ENCODE measurements around the gene NTRK3.
A peak's percentile ranks its signal among the peaks of the same experiment; 100 is the strongest.

The NTRK3 gene

GRCh38 chr15:88242586-88243555, 13.7 kb downstream of the NTRK3 start:
- H3K9me3 ChIP-seq (ENCODE audit: control insufficient read depth, insufficient read depth, low read length): no peaks in the 10 kb centered on the region
- H3K9me2 ChIP-seq (replicated peaks; ENCODE audit: control insufficient read depth, low read length): no peaks in the 10 kb centered on the region
- no peak overlapping the region for H3K27ac ChIP-seq (ENCODE audit: low read depth, low read length)
- H3K4me1 ChIP-seq (ENCODE audit: control insufficient read depth, low read length): peaks cover 15% of the 10 kb centered on the region
- H3K36me3 ChIP-seq (ENCODE audit: control insufficient read depth, low read length): no peaks in the 10 kb centered on the region
- H3K4me2 ChIP-seq (ENCODE audit: low read length): no peak overlapping the region
- no peak for TF ChIP-seq CTCF (IDR thresholded peaks at IDR 0.05; ENCODE audit: low read depth, low read length, poor library complexity, severe bottlenecking)
- no peak for TF ChIP-seq EZH2phosphoT487 (IDR thresholded peaks at IDR 0.05; ENCODE audit: borderline replicate concordance, low read length)
- no peaks in the 10 kb centered on the region for H4K20me1 ChIP-seq (ENCODE audit: control insufficient read depth, insufficient read depth, low read depth, low read length)
- H3F3A ChIP-seq (ENCODE audit: control insufficient read depth, insufficient read depth): no peaks in the 10 kb centered on the region
- no peaks in the 10 kb centered on the region for H3K79me2 ChIP-seq (ENCODE audit: control insufficient read depth, low read length)
- no peak overlapping the region for H3K4me3 ChIP-seq (ENCODE audit: low read length)
- H3K27me3 ChIP-seq (ENCODE audit: control insufficient read depth, low read length): no peaks in the 10 kb centered on the region

GRCh38 chr15:88241461-88241860, 15.1 kb downstream of the NTRK3 start:
- H3K9me3 ChIP-seq (ENCODE audit: control insufficient read depth, insufficient read depth, low read length): no peaks in the 10 kb centered on the region
- no peaks in the 10 kb centered on the region for H3K79me2 ChIP-seq (ENCODE audit: control insufficient read depth, low read length)
- no peaks in the 10 kb centered on the region for H3K9me2 ChIP-seq (replicated peaks; ENCODE audit: control insufficient read depth, low read length)
- no peak overlapping the region for H3K27ac ChIP-seq (ENCODE audit: low read depth, low read length)
- no peak for TF ChIP-seq CTCF (IDR thresholded peaks at IDR 0.05; ENCODE audit: low read depth, low read length, poor library complexity, severe bottlenecking)
- no peak for TF ChIP-seq EZH2phosphoT487 (IDR thresholded peaks at IDR 0.05; ENCODE audit: borderline replicate concordance, low read length)
- peaks cover 12% of the 10 kb centered on the region for H3K4me1 ChIP-seq (ENCODE audit: control insufficient read depth, low read length)
- H3K36me3 ChIP-seq (ENCODE audit: control insufficient read depth, low read length): no peaks in the 10 kb centered on the region
- no peak overlapping the region for H3K4me2 ChIP-seq (ENCODE audit: low read length)
- no peak overlapping the region for H3K4me3 ChIP-seq (ENCODE audit: low read length)
- no peaks in the 10 kb centered on the region for H3F3A ChIP-seq (ENCODE audit: control insufficient read depth, insufficient read depth)
- no peaks in the 10 kb centered on the region for H4K20me1 ChIP-seq (ENCODE audit: control insufficient read depth, insufficient read depth, low read depth, low read length)
- no peaks in the 10 kb centered on the region for H3K27me3 ChIP-seq (ENCODE audit: control insufficient read depth, low read length)

- no peaks in the 10 kb centered on the region for H3F3A ChIP-seq (ENCODE audit: control insufficient read depth, insufficient read depth)
- H3K9me2 ChIP-seq (replicated peaks; ENCODE audit: control insufficient read depth, low read length): no peaks in the 10 kb centered on the region
- no peaks in the 10 kb centered on the region for H3K9me3 ChIP-seq (ENCODE audit: control insufficient read depth, insufficient read depth, low read length)
- no peaks in the 10 kb centered on the region for H4K20me1 ChIP-seq (ENCODE audit: control insufficient read depth, insufficient read depth, low read depth, low read length)
- H3K4me2 ChIP-seq (ENCODE audit: low read length): no peak overlapping the region
- TF ChIP-seq EZH2phosphoT487 (IDR thresholded peaks at IDR 0.05; ENCODE audit: borderline replicate concordance, low read length) (no peak), CTCF (IDR thresholded peaks at IDR 0.05; ENCODE audit: low read depth, low read length, poor library complexity, severe bottlenecking) (peak; percentile 21)
- no peaks in the 10 kb centered on the region for H3K79me2 ChIP-seq (ENCODE audit: control insufficient read depth, low read length)
- H3K4me1 ChIP-seq (ENCODE audit: control insufficient read depth, low read length): peaks cover 9% of the 10 kb centered on the region
- no peaks in the 10 kb centered on the region for H3K36me3 ChIP-seq (ENCODE audit: control insufficient read depth, low read length)
- no peak overlapping the region for H3K27ac ChIP-seq (ENCODE audit: low read depth, low read length)
- no peaks in the 10 kb centered on the region for H3K27me3 ChIP-seq (ENCODE audit: control insufficient read depth, low read length)
- H3K4me3 ChIP-seq (ENCODE audit: low read length): no peak overlapping the region
Observed at GRCh38 chr15:88241060-88241459, 15.5 kb downstream of the NTRK3 start.
